Putamen (tissue), 1 donor: ENCODE measurements around the gene NXPH3.

Experiments
- DNase-seq: peaks from one replicate; pipeline ENCODE4 v3.0.0-alpha.2; 2016; ENCODE audit warnings: low spot score

NXPH3 gene

GRCh38 chr17:49592263-49592662 is 16.6 kb downstream of the NXPH3 start:
- DNase-seq, result peak; percentile 46

DNA sequence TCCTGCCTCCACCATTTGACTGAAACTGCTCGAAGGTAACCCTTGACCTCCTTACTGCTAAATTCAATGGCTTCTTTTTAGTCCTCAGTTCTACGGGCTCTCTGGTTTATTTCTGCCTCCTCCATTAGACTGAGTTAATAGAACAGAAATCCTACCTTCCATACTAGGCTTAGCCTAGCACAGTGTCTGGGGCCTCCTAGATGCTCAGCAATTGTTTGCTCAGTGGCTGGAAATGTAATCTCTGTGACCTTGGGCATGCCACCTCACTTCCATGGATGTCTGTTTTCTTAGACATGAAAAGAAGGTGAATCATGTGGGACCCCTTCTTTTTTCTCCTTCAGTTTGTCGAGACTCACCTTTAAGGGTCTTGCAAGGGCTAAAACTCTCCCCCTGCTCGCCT is 19.7 kb downstream of the NXPH3 start:
- no peak for DNase-seq

GRCh38 chr17:49595980-49596379 is 20.3 kb downstream of the NXPH3 start:
- no peak for DNase-seq

DNA sequence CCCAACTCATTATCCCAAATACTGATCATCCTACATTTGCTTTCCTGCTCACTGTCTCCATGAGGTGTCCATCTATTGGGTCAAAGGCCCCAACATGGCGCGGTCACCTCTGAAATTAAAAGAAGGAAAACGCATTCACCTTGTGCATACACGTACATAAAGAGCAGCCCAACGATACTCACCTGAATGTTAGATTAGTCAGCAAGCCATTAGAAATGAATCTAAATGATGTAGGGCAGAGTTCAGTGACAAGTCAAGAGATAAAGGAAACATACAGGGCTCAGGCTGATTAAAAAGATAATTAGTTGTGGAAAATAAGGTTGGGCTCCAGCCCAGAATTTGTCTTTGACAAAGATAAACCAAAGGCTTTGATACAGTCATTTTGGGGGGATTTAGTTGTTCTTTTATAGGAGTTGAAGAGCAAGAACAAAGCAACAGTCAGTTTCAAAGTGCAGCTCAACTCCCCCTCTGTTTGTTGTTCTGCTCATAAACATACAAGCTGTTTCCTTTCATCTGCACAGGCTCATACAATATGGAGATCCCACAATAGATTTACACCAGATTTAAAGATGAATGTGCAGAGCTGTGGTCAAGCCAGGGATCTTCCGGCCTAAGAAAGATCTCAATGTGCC is 21.1 kb downstream of the NXPH3 start:
- no peak for DNase-seq

DNA sequence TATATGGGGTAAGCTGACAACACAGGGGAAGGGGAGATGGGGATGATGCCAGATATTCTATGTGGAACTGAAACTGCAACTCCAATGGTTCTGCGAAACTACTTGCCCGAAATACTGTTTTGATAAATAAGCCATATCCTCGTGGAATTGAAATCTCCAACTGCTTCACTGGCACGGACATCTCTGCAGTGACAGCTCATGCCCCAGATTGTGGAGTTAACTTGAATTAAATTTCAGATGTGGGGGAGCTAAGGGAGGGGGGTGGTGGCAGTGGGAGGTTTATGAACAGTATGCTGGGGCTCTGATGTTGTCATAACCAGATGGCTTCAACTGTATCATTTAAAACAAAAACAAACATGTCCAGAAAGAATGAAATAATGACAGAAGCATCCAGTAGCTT is 21.8 kb downstream of the NXPH3 start:
- no peak for DNase-seq

DNA sequence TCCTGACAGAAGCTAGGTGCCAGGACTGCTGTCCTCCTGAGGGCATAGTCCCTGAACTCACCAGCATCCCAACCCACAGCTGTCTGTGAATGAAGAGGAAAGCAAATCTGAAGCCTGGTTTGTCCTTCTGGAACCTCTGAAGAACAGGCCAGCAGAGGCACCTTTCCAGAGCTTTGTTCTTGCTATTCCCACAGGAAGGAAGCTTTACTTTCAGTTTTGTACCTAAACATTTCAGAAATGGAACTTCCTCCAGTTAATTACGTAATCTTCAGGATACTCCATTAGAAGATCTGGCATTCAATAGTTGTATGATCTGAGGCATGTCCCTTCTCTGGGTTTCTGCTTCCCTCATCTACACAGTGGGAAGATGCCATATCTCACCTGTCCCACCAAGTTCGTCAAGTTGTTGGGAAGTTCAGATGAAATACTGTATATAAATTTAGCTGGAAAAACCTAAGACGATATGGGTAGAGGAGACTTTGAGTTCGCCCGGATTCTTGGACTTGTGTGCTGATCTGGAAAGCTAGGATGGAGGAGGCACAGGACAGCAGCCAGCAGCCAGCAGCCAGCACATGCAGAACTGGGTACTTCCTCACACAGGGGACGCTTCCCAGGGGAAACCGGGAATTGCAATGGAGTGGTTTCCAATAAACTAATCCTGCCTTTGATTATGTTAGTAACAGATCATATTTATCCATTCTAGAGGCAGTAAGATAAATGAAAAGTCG is 22.4 kb downstream of the NXPH3 start:
- no peak for DNase-seq

DNA sequence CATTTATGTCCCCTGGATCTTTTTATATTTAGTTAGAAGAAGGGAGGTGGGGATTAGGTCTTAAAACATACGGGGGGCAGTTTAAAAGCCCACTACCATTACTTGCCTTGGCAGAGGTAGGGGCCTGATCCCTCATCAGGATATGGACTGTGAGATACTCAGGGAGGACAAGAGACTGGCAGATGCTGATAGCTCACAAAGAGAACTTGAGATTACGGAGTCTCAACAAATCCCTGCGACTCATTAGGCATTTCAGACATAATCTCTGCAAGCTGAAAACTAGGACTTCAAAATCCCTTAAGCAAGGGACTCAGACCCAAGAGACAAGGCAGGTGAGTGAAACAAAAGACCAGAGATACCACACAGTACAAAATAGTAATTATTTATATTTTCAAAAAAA is 23.2 kb downstream of the NXPH3 start:
- DNase-seq, result no peak

- no peak for DNase-seq
These were observed 25.3 kb downstream of the NXPH3 start for GRCh38 chr17:49600949-49601348.

GRCh38 chr17:49602783-49603182 is 27.1 kb downstream of the NXPH3 start:
- DNase-seq, result no peak

DNA sequence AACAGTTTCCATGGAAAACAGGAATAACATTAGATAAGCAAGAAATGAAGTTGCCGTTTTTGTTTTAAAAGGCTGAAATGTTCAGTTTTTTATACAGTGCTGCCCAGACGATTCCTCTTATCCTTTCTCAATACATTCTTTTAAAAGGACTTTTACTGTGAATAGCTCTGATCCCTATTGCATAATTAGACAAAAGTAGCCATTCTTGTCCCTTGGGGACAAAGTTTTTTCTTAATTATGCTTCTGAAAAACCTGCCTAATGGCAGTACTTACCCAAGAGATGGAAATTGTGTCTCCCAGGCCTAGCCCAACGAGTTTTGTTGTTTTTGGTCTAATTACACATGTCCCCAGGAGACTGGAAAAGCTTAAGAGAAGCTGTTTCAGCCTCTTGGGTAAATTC is 27.6 kb downstream of the NXPH3 start:
- DNase-seq, result no peak

DNA sequence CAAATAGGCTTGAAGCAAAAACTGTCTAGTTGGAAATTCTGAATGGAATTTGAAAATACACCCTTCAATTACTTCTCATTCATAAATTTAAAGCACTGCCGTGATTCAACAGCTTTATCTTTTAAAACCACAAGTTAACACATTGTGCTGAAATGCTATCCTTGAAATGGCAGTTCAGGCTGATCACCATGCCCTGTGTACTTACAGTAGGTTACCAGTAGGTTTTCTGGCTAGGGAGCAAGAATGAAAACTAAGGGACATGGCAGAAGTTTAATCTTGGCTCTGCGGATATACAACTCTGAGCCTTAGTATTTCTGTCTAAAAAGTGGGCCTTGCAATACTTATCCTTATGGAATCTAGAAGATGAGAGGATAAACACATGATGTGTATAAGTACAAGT is 28.0 kb downstream of the NXPH3 start:
- DNase-seq, result no peak

- no peak for DNase-seq
These were observed 28.7 kb downstream of the NXPH3 start for GRCh38 chr17:49604314-49604869.

DNA sequence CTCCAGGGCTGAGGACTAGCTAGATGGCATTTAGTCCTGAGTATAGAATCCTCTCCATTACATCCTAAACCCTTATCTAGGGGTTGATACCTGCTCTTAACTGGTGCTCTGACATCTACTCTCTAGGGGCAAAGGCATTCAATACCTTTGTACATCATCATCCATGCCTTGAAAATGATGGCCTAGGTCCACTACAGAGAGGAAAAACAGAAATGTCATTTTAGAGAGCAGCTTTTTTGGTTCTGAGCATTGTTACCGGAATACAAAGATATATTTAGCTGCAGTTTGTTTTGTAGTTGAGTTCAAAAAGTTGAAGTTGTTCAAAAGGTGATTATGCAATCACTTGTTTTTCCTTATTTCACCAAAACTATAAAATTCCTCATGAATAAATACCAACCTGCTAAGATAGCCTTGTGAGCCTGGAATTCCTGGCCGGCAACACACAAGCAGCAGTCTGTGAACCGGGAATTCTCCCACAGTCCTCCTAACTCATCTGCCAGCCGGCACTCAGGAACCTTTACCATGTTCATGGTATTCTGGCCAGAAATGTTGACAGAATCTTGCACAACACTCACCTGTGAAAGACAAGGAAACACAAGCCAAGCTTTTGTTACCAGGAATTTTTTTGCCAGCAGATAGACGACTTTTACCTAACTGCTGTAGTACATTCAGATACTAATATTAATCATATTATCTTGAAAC is 35.4 kb downstream of the NXPH3 start:
- DNase-seq, result no peak

DNA sequence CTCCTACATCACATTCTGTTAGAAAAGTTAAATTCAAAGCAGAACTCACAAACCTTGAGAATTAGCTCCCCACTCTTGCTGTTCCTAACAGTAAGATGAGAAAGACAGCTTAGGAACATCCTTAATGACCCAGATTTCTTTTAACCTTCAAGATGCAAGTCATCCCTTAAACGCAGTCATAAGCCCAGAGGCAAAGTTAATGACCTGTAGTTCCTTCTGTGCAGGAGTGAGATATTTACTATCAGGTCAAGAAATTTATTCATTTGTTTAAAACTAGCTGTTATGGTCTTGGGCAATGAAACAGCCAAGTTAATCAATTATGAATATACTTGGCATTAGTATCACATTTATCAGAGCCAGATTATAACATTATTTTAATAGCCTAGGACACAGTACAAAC is 37.1 kb downstream of the NXPH3 start:
- no peak for DNase-seq

DNA sequence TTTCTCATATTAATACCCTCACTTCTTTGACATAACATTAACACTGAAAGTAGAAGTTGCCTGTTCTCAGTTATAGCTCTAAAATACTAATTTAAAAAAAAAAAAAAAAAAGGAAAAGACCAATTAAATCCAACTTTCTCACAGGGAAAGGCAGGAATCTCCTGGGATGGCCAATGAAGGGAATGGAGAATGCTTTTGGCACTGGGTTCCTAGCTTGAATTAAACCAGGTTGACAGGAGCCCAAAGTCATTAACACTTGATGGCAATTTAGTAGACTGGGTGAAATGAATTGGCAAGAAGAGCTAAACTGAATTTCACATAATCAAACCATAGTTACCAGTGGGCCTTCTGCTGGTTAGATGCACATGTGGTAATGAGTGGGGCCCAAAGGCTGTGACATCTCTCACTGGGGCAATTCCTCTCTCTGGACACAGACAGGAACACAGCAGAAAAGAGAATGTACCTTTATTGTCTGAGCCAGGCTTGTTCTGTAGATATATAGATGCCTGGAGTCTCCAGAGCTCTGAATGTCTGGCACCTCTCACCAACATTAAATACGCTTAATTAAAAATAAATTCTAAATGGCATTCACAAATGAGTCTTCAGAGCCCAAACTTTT is 37.6 kb downstream of the NXPH3 start:
- no peak for DNase-seq

DNA sequence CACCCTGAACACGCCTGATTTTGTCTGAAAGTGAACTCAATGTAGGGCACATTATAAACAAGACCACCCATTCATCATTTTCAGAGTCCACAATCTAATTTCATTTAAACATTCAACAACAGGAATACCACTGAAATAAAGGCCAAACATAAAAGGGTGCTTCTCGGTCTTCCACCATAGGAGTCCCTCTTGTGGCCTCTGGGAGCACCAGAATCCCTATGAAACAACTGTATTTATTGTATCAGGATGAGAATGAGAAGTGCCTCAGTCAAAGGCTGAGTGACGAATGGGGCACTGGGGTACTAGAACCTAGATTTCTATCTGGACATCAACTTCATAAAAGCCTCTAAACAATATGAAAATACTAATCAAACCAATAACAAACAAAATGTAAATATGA is 40.4 kb downstream of the NXPH3 start:
- DNase-seq, result no peak

DNA sequence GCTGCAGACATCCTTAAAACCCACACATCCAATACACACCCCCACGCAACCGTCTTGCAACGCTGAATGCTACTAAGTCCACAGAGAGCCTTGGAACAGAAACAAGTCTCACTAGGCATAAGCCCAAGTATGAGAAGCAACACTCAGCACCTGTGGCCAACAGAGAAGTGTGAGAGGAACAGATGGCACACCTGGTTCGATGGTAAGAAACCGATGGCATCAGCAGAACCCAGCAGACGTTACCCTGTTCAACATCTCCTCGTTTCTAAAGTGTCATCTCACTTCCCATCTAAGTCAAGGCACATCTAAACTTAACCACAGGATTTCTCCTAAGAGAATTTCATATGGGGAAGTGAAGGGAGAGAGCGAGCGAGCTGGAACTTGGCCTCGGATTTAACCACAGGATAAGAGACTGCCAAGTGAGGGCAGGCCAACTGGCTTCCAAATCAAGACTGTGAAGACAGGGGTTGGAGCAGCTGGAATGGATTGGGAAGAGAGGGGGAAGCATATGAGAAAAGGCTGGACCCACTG is 41.0 kb downstream of the NXPH3 start:
- no peak for DNase-seq

DNA sequence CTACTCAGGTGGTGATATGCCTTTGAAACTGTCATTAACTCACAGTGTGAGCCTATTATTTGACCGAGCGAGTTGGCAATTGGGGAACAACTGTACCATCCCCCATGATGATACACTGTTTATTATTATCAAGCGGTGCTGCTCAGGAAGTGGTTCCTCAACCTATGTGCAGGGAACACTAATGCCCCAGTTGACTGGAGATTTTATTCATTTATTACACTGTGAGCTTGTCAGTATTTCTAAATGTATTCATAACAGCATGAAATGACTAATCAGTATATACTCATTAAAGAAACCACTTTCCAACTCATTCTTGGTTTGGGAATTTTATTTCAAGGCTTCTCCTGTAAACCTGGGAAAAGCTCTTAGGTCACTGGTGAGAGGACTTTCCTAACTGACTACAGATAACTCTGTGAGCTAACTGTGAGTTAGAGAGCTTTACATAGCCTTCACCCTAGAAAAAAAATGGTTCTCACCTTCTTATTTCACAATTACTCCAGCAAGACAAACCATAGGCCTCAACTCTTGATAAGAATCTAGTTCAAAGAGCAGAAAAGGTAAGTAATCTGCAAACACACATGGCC is 42.4 kb downstream of the NXPH3 start:
- no peak for DNase-seq

GRCh38 chr17:49621420-49621819 is 45.7 kb downstream of the NXPH3 start:
- DNase-seq, result no peak

DNA sequence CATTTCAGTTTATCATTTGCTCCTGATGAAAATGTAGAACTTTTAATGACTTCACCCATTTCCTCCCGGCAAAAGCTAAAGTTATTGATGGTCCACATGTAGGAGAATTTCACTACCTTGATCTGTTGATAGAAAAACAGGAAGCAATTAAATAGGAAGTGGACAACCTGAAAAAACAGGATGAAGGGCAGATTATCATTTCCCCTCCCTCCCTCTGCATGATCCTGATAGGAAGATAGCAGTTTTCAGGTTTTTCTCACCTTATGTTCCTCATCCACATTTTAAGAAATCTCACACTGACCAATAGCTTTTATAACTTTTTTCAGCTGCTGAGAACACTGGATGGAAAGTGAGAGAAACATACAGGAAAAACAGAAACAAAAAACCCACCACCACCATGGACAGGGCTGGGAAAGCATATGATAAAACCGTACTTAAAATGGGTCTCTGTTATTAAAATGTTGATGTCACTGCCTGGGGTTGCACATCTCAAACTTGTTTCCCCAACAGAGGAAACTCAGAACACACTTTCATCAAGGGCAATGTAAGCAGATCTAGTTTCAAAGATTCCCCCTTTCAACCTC is 46.4 kb downstream of the NXPH3 start:
- no peak for DNase-seq

- DNase-seq, result no peak
These were observed 49.2 kb downstream of the NXPH3 start for GRCh38 chr17:49624896-49625295.

DNA sequence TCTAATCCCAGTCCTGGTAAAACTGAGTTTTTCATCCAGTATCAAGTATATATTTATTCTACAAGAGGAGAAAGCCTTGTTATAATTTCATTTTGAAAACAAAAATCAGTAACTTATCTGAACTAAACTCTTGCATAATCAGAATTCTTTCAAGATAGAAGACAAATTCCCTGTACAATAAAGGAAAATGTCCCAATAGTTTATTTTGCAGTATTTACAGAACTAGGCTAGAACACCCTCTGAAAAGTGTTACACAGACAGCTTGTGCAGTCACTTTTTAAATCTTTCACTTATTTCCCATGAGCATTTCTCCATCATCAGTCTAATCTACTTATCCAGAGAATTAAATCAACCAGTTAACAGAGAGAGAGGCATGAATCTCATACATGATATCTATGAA is 53.8 kb downstream of the NXPH3 start:
- no peak for DNase-seq
